Testis (tissue), 3 donors: Measurements from ENCODE around the gene SHISAL1. TPM values are rescaled to one million over a fixed set of nuclear protein-coding genes. Genes with fewer than 3 reads are reported as not detected.

Source experiments
- DNase-seq: peaks from one replicate; pipeline ENCODE4 v3.0.0-alpha.2; 2019
- H3K27ac ChIP-seq, 2 donors: fragments of 200-600 bp; sonication (generic); one replicate each; pipeline ENCODE4 v1.5.1; 2019
- H3K27me3 ChIP-seq: fragments of 200-600 bp; sonication (generic); one replicate; pipeline ENCODE4 v1.5.1; 2019
- H3K36me3 ChIP-seq: fragments of 200-600 bp; sonication (generic); one replicate; pipeline ENCODE4 v1.5.1; 2017; ENCODE audit warnings: low read depth; ENCODE audit errors: missing control alignments
- H3K4me1 ChIP-seq: fragments of 200-600 bp; sonication (generic); one replicate; pipeline ENCODE4 v1.5.1; 2019
- H3K4me3 ChIP-seq, 2 donors: fragments of 200-600 bp; sonication (generic); one replicate each; pipeline ENCODE4 v1.5.1; 2017 to 2019
- H3K9me3 ChIP-seq: fragments of 200-600 bp; sonication (generic); one replicate; pipeline ENCODE4 v1.5.1; 2017
- POLR2A ChIP-seq: fragments of 450-650 bp; IDR thresholded peaks from one replicate; pipeline ENCODE4 v1.6.1; 2017; ENCODE audit warnings: antibody characterized with exemption, mild to moderate bottlenecking, moderate library complexity
- WGBS, 2 donors: methylation state at CpG; one replicate each; pipeline ENCODE4 v1.1.5; 2018; 5-methylcytosine and 5-hydroxymethylcytosine counted together
- intact Hi-C: fragments of 100-400 bp; cut with DNase I; formaldehyde crosslinking; loops from one replicate; pipeline ENCODE4 v1.15.1; 2023; ENCODE audit warnings: low total_unique reads
- polyA plus RNA-seq: library from polyadenylated mRNA; stranded (reverse); fragments of 350-450 nt; fragmentation: Illumina TruSeq; extraction: RNeasy Lipid Tissue Mini Kit (QIAGEN cat#74804); gene quantifications from one replicate; pipeline ENCODE4 v1.2.3, GENCODE V29; 2014; ENCODE audit warnings: low read depth, low replicate concordance; ENCODE audit not compliant: insufficient read depth
- total RNA-seq, 2 donors: library from RNA; depleted of rRNA; stranded (reverse); fragments of >200 nt; gene quantifications; one replicate each; pipeline ENCODE4 v1.2.3, GENCODE V29; 2016
- TF ChIP-seq, protein P1 (sequence below), 3 experiments: fragments of 450-650 bp in 2 of 3; fragments of 200-600 bp in 1 of 3; sonication (generic) in 1 of 3; IDR thresholded peaks; one replicate each; pipeline ENCODE4 v1.5.1; 2016 to 2019; ENCODE audit warnings: antibody characterized with exemption in 3 of 3, mild to moderate bottlenecking in 2 of 3, moderate library complexity in 1 of 3

SHISAL1 gene
- total and polyA plus RNA-seq, 3 donors from 2014 or later = 3.0 to 3.9 (median 3.1) TPM

DNA sequence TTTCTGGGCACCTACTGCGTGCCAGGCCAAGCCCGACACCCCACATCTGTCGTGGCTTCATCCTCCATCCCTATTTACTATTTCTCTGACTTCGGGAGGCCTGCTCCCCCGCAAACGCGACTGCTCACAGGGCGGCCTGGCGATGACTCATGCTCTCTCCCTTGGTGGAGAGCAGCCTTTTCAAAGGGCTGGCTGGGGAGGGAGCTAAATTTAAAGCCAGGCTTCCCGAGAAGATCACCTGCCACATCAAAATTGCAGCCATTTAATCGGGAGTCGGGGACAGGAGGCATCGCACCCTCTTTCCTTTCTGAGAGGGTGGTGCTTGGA, 24.9 kb upstream of the SHISAL1 start:
- intact Hi-C loops = no loop called here
- H3K4me3 ChIP-seq = no peak overlapping the region
- DNase-seq = peak; percentile 37
- H3K27ac ChIP-seq = no peak overlapping the region
- H3K4me1 ChIP-seq = no peaks in the 10 kb centered on the region
- H3K27me3 ChIP-seq = no peaks in the 10 kb centered on the region
- H3K9me3 ChIP-seq = no peaks in the 10 kb centered on the region
- no peaks in the 10 kb centered on the region for H3K36me3 ChIP-seq
- TF ChIP-seq, protein P1, sequence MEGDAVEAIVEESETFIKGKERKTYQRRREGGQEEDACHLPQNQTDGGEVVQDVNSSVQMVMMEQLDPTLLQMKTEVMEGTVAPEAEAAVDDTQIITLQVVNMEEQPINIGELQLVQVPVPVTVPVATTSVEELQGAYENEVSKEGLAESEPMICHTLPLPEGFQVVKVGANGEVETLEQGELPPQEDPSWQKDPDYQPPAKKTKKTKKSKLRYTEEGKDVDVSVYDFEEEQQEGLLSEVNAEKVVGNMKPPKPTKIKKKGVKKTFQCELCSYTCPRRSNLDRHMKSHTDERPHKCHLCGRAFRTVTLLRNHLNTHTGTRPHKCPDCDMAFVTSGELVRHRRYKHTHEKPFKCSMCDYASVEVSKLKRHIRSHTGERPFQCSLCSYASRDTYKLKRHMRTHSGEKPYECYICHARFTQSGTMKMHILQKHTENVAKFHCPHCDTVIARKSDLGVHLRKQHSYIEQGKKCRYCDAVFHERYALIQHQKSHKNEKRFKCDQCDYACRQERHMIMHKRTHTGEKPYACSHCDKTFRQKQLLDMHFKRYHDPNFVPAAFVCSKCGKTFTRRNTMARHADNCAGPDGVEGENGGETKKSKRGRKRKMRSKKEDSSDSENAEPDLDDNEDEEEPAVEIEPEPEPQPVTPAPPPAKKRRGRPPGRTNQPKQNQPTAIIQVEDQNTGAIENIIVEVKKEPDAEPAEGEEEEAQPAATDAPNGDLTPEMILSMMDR (IDR thresholded peaks at IDR 0.05) = no peak
- no peak for TF ChIP-seq POLR2A
- 43 to 69% methylated on average over 11 to 13 of the region's 13 CpGs for WGBS, 2 donors

DNA sequence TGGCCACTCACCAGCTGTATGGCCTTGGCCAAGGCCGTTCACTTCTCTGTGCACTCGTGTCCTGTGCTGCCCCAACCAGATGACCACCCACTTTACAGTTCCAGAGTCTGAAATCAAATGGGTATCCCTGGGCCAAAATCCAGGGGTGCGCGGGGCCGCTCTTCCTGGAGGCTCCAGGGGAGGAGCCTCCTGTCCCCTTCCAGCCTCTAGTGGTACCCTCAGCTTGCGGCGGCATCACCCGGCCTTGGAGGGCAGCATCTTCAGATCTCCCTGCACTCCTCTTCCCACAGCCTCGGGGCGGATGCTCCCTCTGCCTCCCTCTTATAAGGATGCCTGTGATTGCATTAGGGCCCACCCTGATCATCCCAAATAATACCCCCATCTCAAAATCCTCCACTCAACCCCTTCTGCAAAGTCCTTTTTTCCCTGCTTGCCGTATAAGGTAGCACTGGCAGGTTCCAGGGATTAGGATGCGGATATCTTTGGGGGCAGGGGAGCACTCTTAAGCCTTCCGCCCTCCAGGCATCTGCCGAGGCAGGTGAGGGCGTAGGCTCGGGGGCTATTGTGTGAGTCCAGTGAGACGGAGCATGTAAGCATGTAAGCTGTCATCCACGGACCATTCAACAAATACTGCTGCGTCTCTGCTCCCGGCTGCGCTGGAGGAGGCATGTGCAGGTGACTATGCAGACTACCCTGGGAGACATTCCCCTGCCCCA, 24.4 kb upstream of the SHISAL1 start:
- no peak overlapping the region for H3K4me3 ChIP-seq
- DNase-seq = no peak
- H3K9me3 ChIP-seq = no peaks in the 10 kb centered on the region

DNA sequence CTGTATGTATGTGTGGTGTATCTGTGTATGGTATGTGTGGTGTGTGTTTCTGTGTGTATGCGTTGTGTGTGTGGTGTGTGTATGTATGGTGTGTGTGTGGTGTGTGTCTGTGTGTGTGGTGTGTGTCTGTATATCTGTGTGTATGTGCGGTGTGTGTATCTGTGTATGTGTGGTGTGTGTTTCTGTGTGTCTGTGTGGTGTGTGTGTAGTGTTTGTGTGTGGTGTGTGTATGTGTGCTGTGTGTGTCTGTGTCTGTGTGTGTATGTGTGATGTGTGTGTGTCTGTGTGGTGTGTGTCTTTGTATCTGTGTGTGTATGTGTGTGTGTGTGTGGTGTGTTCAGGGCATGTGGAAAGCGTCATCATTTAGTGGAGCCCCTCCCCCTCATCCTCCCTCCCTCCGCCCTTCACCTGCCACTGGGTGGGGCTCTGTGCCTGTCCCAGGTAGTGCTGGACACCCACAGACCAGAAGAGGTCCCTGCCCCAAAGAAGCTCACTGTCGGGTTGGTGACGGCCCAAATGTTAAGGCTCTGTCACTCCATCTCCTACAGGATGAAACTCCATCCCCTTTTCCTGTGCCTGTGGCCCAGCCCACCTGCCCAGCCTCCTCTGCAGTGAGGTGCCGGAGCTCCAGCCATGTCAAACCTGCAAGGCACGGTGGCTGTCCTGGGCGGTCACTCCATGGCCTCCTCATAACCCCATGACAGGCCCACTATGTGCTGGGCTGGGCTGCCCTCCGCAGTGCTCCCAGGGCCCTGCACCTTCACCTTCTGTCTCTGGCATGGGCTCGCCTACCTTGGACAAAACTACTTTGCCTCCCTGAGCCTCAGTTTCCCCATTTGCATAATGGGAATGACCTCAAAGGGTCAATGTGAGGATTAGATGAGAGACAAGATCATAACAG, 23.4 kb upstream of the SHISAL1 start:
- Histone ChIP-seq H3K4me1 (no peaks in the 10 kb centered on the region), H3K9me3 (no peaks in the 10 kb centered on the region), H3K27me3 (no peaks in the 10 kb centered on the region), H3K4me3 (no peak overlapping the region), H3K36me3 (no peaks in the 10 kb centered on the region), H3K27ac (no peak overlapping the region)
- 81 to 87% methylated on average over 9 to 11 of the region's 11 CpGs for WGBS, 2 donors
- intact Hi-C loops = no loop called here
- no peak for DNase-seq
- TF ChIP-seq, protein P1 (IDR thresholded peaks at IDR 0.05) = no peak
- no peak for TF ChIP-seq POLR2A

More for the DNA sequence above, 24.4 kb upstream of the SHISAL1 start:
- no peaks in the 10 kb centered on the region for H3K36me3 ChIP-seq
- no peaks in the 10 kb centered on the region for H3K27me3 ChIP-seq
- TF ChIP-seq, protein P1 (IDR thresholded peaks at IDR 0.05) = no peak
- TF ChIP-seq POLR2A = no peak
- H3K27ac ChIP-seq = no peak overlapping the region
- 71% methylated on average over 18 to 21 of the region's 21 CpGs for WGBS, 2 donors
- intact Hi-C loops = no loop called here
- no peaks in the 10 kb centered on the region for H3K4me1 ChIP-seq

- TF ChIP-seq, protein P1 (IDR thresholded peaks at IDR 0.05) = no peak
- TF ChIP-seq POLR2A = no peak
- Histone ChIP-seq H3K27me3 (no peaks in the 10 kb centered on the region), H3K27ac (no peak overlapping the region), H3K4me1 (peaks cover 3% of the 10 kb centered on the region), H3K9me3 (no peaks in the 10 kb centered on the region), H3K4me3 (no peak overlapping the region), H3K36me3 (no peaks in the 10 kb centered on the region)
- intact Hi-C loops = no loop called here
- DNase-seq = no peak
- 88% methylated on average over 9 of the region's 9 CpGs for WGBS, 2 donors
Observed at GRCh38 chr22:44335066-44335839, 22.5 kb upstream of the SHISAL1 start.
